Measurements from ENCODE around the gene SH3BGRL.

Gene SH3BGRL

DNA sequence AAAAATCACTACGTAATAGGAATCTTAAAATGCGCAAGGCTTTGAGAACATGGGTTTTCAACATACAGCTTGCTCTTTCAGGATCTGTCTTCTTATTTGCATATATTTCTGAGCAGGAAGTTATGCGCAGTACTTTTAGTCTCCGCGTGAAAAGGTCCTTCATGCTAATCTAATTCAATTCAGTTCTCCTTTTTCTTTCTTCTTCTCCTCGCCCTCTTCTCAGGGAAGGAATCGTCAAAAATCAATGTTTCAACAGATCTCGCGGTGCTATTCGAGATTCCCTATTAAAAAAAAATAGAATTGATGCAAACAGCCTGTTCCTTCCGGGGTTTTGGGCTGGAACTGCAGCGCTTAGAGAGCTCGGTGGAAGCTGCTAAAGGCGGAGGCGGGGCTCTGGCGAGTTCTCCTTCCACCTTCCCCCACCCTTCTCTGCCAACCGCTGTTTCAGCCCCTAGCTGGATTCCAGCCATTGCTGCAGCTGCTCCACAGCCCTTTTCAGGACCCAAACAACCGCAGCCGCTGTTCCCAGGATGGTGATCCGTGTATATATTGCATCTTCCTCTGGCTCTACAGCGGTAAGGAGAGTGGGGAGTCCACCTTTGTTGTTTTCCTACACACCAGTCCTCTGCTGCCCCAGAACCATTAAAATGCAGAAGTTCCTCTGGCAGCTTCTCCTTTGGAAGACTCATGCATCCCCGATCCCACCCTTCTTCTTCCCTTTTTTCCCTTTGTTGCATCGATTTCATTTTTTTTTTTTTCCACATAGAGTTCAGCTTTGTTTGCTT is at the start of gene SH3BGRL, which contains the start of gene HMGN5:
TSS of gene SH3BGRL (plus strand) at position 432 of the 785 bp plus-strand sequence. CDS start at position 531, 99 bp downstream.
TSS of gene HMGN5 (minus strand) at position 243 of the 785 bp plus-strand sequence. CDS start 80,364 bp downstream, outside the sequence.
- Histone ChIP-seq H3K79me2 (ENCODE audit: low read length) (peaks cover 15% of the 10 kb centered on the region), H3K36me3 (replicated peaks; ENCODE audit: insufficient read depth, low read length) (no peaks in the 10 kb centered on the region), H3K4me2 (ENCODE audit: low read depth, low read length) (peak within 1 kb of the TSS; percentile 58), H3K9me2 (replicated peaks; ENCODE audit: insufficient read depth, low read length) (no peaks in the 10 kb centered on the region), H3K27ac (ENCODE audit: low read length) (peak within 1 kb of the TSS; percentile 90), H3K9me3 (replicated peaks; ENCODE audit: insufficient read depth, low read length) (no peaks in the 10 kb centered on the region), H3K27me3 (replicated peaks; ENCODE audit: insufficient read depth, low read length) (no peaks in the 10 kb centered on the region), H4K20me1 (ENCODE audit: insufficient read depth, low read length) (no peaks in the 10 kb centered on the region), H2AFZ (ENCODE audit: low read length) (peak within 1 kb of the TSS; percentile 47), H3K9ac (ENCODE audit: low read length) (peak within 1 kb of the TSS; percentile 66), H3F3A (ENCODE audit: insufficient read depth, low read length) (no peaks in the 10 kb centered on the region), H3K4me1 (ENCODE audit: low read length) (no peaks in the 10 kb centered on the region; the same call in 1 of the 2 replicates), H3K4me3 (ENCODE audit: low read length) (peak within 1 kb of the TSS; percentile 74)
- TF ChIP-seq, protein P1, sequence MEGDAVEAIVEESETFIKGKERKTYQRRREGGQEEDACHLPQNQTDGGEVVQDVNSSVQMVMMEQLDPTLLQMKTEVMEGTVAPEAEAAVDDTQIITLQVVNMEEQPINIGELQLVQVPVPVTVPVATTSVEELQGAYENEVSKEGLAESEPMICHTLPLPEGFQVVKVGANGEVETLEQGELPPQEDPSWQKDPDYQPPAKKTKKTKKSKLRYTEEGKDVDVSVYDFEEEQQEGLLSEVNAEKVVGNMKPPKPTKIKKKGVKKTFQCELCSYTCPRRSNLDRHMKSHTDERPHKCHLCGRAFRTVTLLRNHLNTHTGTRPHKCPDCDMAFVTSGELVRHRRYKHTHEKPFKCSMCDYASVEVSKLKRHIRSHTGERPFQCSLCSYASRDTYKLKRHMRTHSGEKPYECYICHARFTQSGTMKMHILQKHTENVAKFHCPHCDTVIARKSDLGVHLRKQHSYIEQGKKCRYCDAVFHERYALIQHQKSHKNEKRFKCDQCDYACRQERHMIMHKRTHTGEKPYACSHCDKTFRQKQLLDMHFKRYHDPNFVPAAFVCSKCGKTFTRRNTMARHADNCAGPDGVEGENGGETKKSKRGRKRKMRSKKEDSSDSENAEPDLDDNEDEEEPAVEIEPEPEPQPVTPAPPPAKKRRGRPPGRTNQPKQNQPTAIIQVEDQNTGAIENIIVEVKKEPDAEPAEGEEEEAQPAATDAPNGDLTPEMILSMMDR (IDR thresholded peaks at IDR 0.05; ENCODE audit: low read length): no peak
- TF ChIP-seq EZH2phosphoT487 (IDR thresholded peaks at IDR 0.05; ENCODE audit: low read length): no peak
- peak; percentile 78 for DNase-seq

- no peak overlapping the region for H2AFZ ChIP-seq (ENCODE audit: low read length)
- H4K20me1 ChIP-seq (ENCODE audit: insufficient read depth, low read length): no peaks in the 10 kb centered on the region
- no peak overlapping the region for H3K4me3 ChIP-seq (ENCODE audit: low read length)
- no peaks in the 10 kb centered on the region for H3K9me2 ChIP-seq (replicated peaks; ENCODE audit: insufficient read depth, low read length)
- no peak for DNase-seq
- no peak overlapping the region for H3K9ac ChIP-seq (ENCODE audit: low read length)
- H3F3A ChIP-seq (ENCODE audit: insufficient read depth, low read length): no peaks in the 10 kb centered on the region
- H3K27me3 ChIP-seq (replicated peaks; ENCODE audit: insufficient read depth, low read length): no peaks in the 10 kb centered on the region
- H3K4me1 ChIP-seq (ENCODE audit: low read length): no peaks in the 10 kb centered on the region
- H3K27ac ChIP-seq (ENCODE audit: low read length): no peak overlapping the region
- H3K79me2 ChIP-seq (ENCODE audit: low read length): no peaks in the 10 kb centered on the region
- no peaks in the 10 kb centered on the region for H3K9me3 ChIP-seq (replicated peaks; ENCODE audit: insufficient read depth, low read length)
- H3K36me3 ChIP-seq (replicated peaks; ENCODE audit: insufficient read depth, low read length): no peaks in the 10 kb centered on the region
- no peak overlapping the region for H3K4me2 ChIP-seq (ENCODE audit: low read depth, low read length)
- TF ChIP-seq, protein P1 (IDR thresholded peaks at IDR 0.05; ENCODE audit: low read length): no peak
- TF ChIP-seq EZH2phosphoT487 (IDR thresholded peaks at IDR 0.05; ENCODE audit: low read length) (no peak), EZH2 (optimal IDR thresholded peaks at IDR 0.05; ENCODE audit: low read depth, low read length) (no peak)
These were observed 33.5 kb upstream of the SH3BGRL start for GRCh38 chrX:81168391-81168790.

DNA sequence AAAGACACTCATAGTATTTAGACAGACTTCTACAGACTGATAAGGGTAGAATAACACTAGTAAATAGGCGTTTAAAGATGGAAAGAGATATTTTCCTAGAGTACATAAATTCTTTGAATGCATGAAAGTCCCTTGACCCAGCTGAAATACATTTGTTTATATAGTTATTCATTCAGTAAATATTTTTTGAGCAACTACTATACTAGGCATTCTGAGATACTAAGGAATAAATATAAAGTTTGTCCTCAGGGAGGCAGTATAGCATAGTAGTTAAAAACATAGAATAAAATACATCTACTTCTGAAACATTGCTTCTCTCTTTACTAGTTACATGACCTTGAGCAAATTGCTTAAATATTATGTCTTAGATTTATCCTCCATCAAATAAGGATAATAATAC is 27.6 kb upstream of the SH3BGRL start:
- no peaks in the 10 kb centered on the region for H4K20me1 ChIP-seq (ENCODE audit: insufficient read depth, low read length)
- H3K9ac ChIP-seq (ENCODE audit: low read length): no peak overlapping the region
- no peaks in the 10 kb centered on the region for H3K36me3 ChIP-seq (replicated peaks; ENCODE audit: insufficient read depth, low read length)
- no peak for TF ChIP-seq EZH2phosphoT487 (IDR thresholded peaks at IDR 0.05; ENCODE audit: low read length)
- TF ChIP-seq, protein P1 (IDR thresholded peaks at IDR 0.05; ENCODE audit: low read length): peak; percentile 25; the same call in 1 of the 2 replicates
- H3K27me3 ChIP-seq (replicated peaks; ENCODE audit: insufficient read depth, low read length): no peaks in the 10 kb centered on the region
- H3K4me3 ChIP-seq (ENCODE audit: low read length): no peak overlapping the region
- no peak overlapping the region for H3K27ac ChIP-seq (ENCODE audit: low read length)
- H3K9me2 ChIP-seq (replicated peaks; ENCODE audit: insufficient read depth, low read length): no peaks in the 10 kb centered on the region
- no peaks in the 10 kb centered on the region for H3F3A ChIP-seq (ENCODE audit: insufficient read depth, low read length)
- H3K79me2 ChIP-seq (ENCODE audit: low read length): no peaks in the 10 kb centered on the region
- H2AFZ ChIP-seq (ENCODE audit: low read length): no peak overlapping the region
- H3K9me3 ChIP-seq (replicated peaks; ENCODE audit: insufficient read depth, low read length): no peaks in the 10 kb centered on the region
- H3K4me2 ChIP-seq (ENCODE audit: low read depth, low read length): no peak overlapping the region
- no peaks in the 10 kb centered on the region for H3K4me1 ChIP-seq (ENCODE audit: low read length)
- DNase-seq: peak; percentile 17
